Measurements from ENCODE around the gene TRAPPC11. TPM values are rescaled to one million over a fixed set of nuclear protein-coding genes. Genes with fewer than 3 reads are reported as not detected.
A peak's percentile ranks its signal among the peaks of the same experiment; 100 is the strongest.

The TRAPPC11 gene
- total and polyA plus RNA-seq, 8 donors = 10.6 to 173 (median 48.4) TPM

DNA sequence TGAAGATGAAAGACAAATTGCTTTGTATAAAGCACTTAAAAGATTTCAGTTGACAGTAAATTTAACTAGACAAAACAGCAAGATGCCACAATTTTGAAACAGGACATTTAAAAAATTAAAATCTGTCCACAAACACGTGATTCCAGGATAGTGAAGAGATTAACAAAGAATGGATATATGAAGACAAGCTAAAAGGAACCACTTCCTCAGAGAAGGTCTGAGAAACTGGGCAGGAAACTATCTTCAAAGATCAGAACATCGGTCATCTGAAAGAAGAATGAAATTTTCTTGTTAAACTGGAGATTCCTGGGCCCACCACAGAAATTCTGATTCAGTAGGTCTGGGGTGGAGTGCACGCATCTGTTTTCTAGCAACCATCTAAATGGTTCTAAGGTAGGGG, 1.5 kb upstream of the TRAPPC11 start:
- Histone ChIP-seq H3K4me3 (peak overlapping the region in 3 of 4 donors; percentile 62 to 91 (median 75)), H3K27ac (no peak overlapping the region), H3K9me3 (no peaks in the 10 kb centered on the region), H3K36me3 (peaks cover 0 to 28% (median 26%) of the 10 kb centered on the region in 4 donors), H3K27me3 (no peaks in the 10 kb centered on the region), H3K4me1 (peaks cover 7 to 47% (median 33%) of the 10 kb centered on the region in 4 donors)
- no peak for DNase-seq
- WGBS, 5 donors = 66 to 77% (median 70%) methylated on average over 3 of the region's 3 CpGs
- no peak for TF ChIP-seq POLR2AphosphoS5 (IDR thresholded peaks at IDR 0.05)
- no peak for TF ChIP-seq EP300 (IDR thresholded peaks at IDR 0.05)
- intact Hi-C loops (cut with DNase I; ENCODE audit: low total_unique reads) = no loop called here

GRCh38 chr4:183658362-183659028, 598 bp upstream of the TRAPPC11 start:
- 0 to 1% (median 0%) methylated on average over 4 to 37 of the region's 39 CpGs for whole genome bisulfite sequencing, 5 donors
- peaks cover 7 to 48% (median 33%) of the 10 kb centered on the region in 4 donors for H3K4me1 ChIP-seq
- peak overlapping the region; percentile 90 to 96 (median 93) for H3K27ac ChIP-seq
- H3K27me3 ChIP-seq = no peaks in the 10 kb centered on the region
- no peaks in the 10 kb centered on the region for H3K9me3 ChIP-seq
- TF ChIP-seq, protein P1, sequence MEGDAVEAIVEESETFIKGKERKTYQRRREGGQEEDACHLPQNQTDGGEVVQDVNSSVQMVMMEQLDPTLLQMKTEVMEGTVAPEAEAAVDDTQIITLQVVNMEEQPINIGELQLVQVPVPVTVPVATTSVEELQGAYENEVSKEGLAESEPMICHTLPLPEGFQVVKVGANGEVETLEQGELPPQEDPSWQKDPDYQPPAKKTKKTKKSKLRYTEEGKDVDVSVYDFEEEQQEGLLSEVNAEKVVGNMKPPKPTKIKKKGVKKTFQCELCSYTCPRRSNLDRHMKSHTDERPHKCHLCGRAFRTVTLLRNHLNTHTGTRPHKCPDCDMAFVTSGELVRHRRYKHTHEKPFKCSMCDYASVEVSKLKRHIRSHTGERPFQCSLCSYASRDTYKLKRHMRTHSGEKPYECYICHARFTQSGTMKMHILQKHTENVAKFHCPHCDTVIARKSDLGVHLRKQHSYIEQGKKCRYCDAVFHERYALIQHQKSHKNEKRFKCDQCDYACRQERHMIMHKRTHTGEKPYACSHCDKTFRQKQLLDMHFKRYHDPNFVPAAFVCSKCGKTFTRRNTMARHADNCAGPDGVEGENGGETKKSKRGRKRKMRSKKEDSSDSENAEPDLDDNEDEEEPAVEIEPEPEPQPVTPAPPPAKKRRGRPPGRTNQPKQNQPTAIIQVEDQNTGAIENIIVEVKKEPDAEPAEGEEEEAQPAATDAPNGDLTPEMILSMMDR (IDR thresholded peaks at IDR 0.05) = no peak
- TF ChIP-seq POLR2A (IDR thresholded peaks at IDR 0.05) (no peak), EP300 (IDR thresholded peaks at IDR 0.05) (no peak), POLR2AphosphoS5 (IDR thresholded peaks at IDR 0.05) (no peak)
- H3K4me3 ChIP-seq = peak overlapping the region; percentile 62 to 91 (median 78)
- peak in 1 of 2 donors; percentile 58 for DNase-seq
- intact Hi-C loops (cut with DNase I; ENCODE audit: low total_unique reads) = no loop called here
- peaks cover 0 to 19% (median 17%) of the 10 kb centered on the region in 4 donors for H3K36me3 ChIP-seq

DNA sequence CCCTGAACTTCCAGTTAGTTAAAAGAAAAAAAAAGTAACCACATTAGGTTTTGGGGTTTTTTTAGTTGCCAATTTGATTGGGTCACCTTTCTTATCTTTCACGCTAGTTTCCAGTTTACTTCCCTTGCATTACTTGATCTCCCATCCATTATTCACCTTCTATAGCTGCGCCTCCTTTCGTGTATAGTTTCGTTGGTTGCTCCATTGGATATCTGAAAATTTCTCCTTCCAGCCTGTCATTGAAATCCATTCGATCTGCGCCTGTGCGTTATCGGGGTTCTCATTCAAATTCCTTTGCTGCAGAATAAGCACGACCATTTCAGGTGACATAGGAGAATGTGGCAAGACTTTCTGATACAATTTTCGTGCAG, 764 bp downstream of the TRAPPC11 start:
- peak overlapping the region; percentile 90 to 96 (median 93) for H3K27ac ChIP-seq
- no peaks in the 10 kb centered on the region for H3K27me3 ChIP-seq
- 2 to 7% (median 4%) methylated on average over 10 of the region's 10 CpGs for WGBS, 5 donors
- no peaks in the 10 kb centered on the region for H3K9me3 ChIP-seq
- TF ChIP-seq, protein P1 (IDR thresholded peaks at IDR 0.05) = no peak
- H3K36me3 ChIP-seq = peaks cover 0 to 17% (median 15%) of the 10 kb centered on the region in 4 donors
- peak in 1 of 2 donors; percentile 20 for DNase-seq
- H3K4me1 ChIP-seq = peaks cover 7 to 48% (median 33%) of the 10 kb centered on the region in 4 donors
- intact Hi-C loops (cut with DNase I; ENCODE audit: low total_unique reads) = no loop called here
- H3K4me3 ChIP-seq = peak overlapping the region; percentile 62 to 91 (median 78)

DNA sequence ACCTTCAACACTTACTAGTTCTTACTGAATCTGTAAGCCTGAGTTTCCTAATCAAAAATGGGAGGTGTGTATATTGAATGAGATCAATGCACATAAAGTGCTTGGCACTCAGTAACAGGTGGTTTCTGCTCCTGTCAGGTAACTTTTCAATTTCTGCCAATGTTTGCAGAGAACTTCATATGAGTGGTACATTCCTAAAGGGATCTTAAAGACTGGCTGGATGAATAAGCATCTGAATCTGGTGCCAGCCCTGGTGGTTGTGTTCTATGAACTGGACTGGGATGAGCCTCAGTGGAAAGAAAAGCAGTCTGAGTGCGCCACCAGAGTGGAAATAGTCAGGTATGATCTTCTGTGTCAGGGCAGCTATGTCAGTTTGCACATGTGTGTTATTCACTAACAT, 7.0 kb downstream of the TRAPPC11 start:
- H3K4me1 ChIP-seq = peaks cover 0 to 10% (median 3%) of the 10 kb centered on the region in 4 donors
- intact Hi-C loops (cut with DNase I; ENCODE audit: low total_unique reads) = no loop called here
- WGBS, 5 donors = 96 to 100% (median 100%) methylated on average over 1 of the region's 1 CpG
- no peak overlapping the region for H3K27ac ChIP-seq
- TF ChIP-seq EP300 (IDR thresholded peaks at IDR 0.05) (no peak), POLR2AphosphoS5 (IDR thresholded peaks at IDR 0.05) (no peak), POLR2A (IDR thresholded peaks at IDR 0.05) (no peak)
- TF ChIP-seq, protein P1 (IDR thresholded peaks at IDR 0.05) = no peak
- no peaks in the 10 kb centered on the region for H3K27me3 ChIP-seq
- peaks cover 41 to 74% (median 72%) of the 10 kb centered on the region in 4 donors for H3K36me3 ChIP-seq
- no peak for DNase-seq
- no peaks in the 10 kb centered on the region for H3K9me3 ChIP-seq
- H3K4me3 ChIP-seq = no peak overlapping the region

GRCh38 chr4:183670251-183670650, 11.2 kb downstream of the TRAPPC11 start:
- Histone ChIP-seq H3K9me3 (no peaks in the 10 kb centered on the region), H3K27ac (no peak overlapping the region), H3K4me1 (peaks cover 0 to 11% (median 4%) of the 10 kb centered on the region in 4 donors), H3K36me3 (peaks cover 41 to 85% (median 80%) of the 10 kb centered on the region in 4 donors), H3K27me3 (no peaks in the 10 kb centered on the region), H3K4me3 (no peak overlapping the region)
- 63 to 75% (median 64%) methylated on average over 3 of the region's 3 CpGs for whole genome bisulfite sequencing, 5 donors
- intact Hi-C loops (cut with DNase I; ENCODE audit: low total_unique reads) = no loop called here
- TF ChIP-seq POLR2AphosphoS5 (IDR thresholded peaks at IDR 0.05) (no peak), EP300 (IDR thresholded peaks at IDR 0.05) (no peak), POLR2A (IDR thresholded peaks at IDR 0.05) (no peak)
- TF ChIP-seq, protein P1 (IDR thresholded peaks at IDR 0.05) = no peak
- DNase-seq = no peak

Data from stomach (tissue), 9 donors.